K562 (cell line): Measurements from ENCODE around the gene CCDC82. TPM values are rescaled to one million over a fixed set of nuclear protein-coding genes. Genes with fewer than 3 reads are reported as not detected.

Experiments
- BRD9 ChIP-seq: fragments of 450-650 bp; IDR thresholded peaks from 2 replicates; pipeline ENCODE4 v1.6.1; 2018; ENCODE audit warnings: low read depth; ENCODE audit not compliant: partially characterized antibody
- CBFA2T2 ChIP-seq: fragments of 450-650 bp; conservative IDR thresholded peaks from 2 replicates; pipeline ENCODE4 v1.6.1; 2017; ENCODE audit warnings: mild to moderate bottlenecking
- CHCHD3 ChIP-seq: fragments of 250-450 bp; sonication (Bioruptor Pico); IDR thresholded peaks from 2 replicates; pipeline ENCODE4 v2.1.2; 2022; ENCODE audit warnings: mild to moderate bottlenecking
- CHD4 ChIP-seq: fragments of 200-600 bp; sonication (generic); IDR thresholded peaks from 3 replicates; pipeline ENCODE4 v1.6.1; 2012; ENCODE audit warnings: low read depth, mild to moderate bottlenecking, mixed read lengths, low read length, inconsistent platforms; ENCODE audit not compliant: insufficient read depth, insufficient replicate concordance, poor library complexity, severe bottlenecking
- CSDE1 ChIP-seq, 2 experiments: fragments of 450-650 bp; IDR thresholded peaks; 2 replicates each; pipeline ENCODE4 v1.6.1; 2016; ENCODE audit warnings: mild to moderate bottlenecking in 1 of 2
- ERF ChIP-seq: fragments of 450-650 bp; formaldehyde crosslinking; IDR thresholded peaks from 2 replicates; pipeline ENCODE4 v1.4.0; 2020; ENCODE audit warnings: mild to moderate bottlenecking, mixed read lengths
- FIP1L1 ChIP-seq: fragments of 200-400 bp; formaldehyde crosslinking; IDR thresholded peaks from 2 replicates; pipeline ENCODE4 v1.6.1; 2018; ENCODE audit warnings: mild to moderate bottlenecking, low read depth, low read length; ENCODE audit not compliant: poor library complexity, severe bottlenecking
- FOXK2 ChIP-seq, 2 experiments: fragments of 450-650 bp; IDR thresholded peaks in 1 of 2; conservative IDR thresholded peaks in 1 of 2; 2 replicates each; pipeline ENCODE4 v1.6.1; 2016; ENCODE audit warnings: low read depth in 2 of 2, mild to moderate bottlenecking in 1 of 2
- HDAC2 ChIP-seq: fragments of 450-650 bp; IDR thresholded peaks from 2 replicates; pipeline ENCODE4 v1.6.1; 2016; ENCODE audit warnings: mild to moderate bottlenecking
- HNRNPH1 ChIP-seq: fragments of 200-400 bp; formaldehyde crosslinking; optimal IDR thresholded peaks from 2 replicates; pipeline ENCODE3; 2017; ENCODE audit warnings: low read depth, mild to moderate bottlenecking, low read length, moderate library complexity
- HNRNPK ChIP-seq: fragments of 200-400 bp; formaldehyde crosslinking; IDR thresholded peaks from one replicate; pipeline ENCODE4 v1.6.1; 2018; ENCODE audit warnings: mild to moderate bottlenecking, low read depth, low read length; ENCODE audit not compliant: poor library complexity, severe bottlenecking
- HNRNPUL1 ChIP-seq: fragments of 200-400 bp; formaldehyde crosslinking; IDR thresholded peaks from 2 replicates; pipeline ENCODE4 v1.6.1; 2017; ENCODE audit warnings: low read length
- ID3 ChIP-seq, 2 experiments: fragments of 250-450 bp in 1 of 2; fragments of 450-650 bp in 1 of 2; sonication (Bioruptor Pico) in 1 of 2; IDR thresholded peaks; 2 replicates each; pipeline versions ENCODE4 v1.6.1 to v1.8.0; 2016 to 2021; ENCODE audit warnings: mild to moderate bottlenecking in 2 of 2, moderate library complexity in 2 of 2, missing compliant biosample characterization in 1 of 2, missing genetic modification characterization in 1 of 2
- KDM1A ChIP-seq, 2 experiments: fragments of 450-650 bp; IDR thresholded peaks; 2 replicates each; pipeline ENCODE4 v1.6.1; 2016; ENCODE audit warnings: mild to moderate bottlenecking in 2 of 2
- MTA3 ChIP-seq: fragments of 450-650 bp; formaldehyde crosslinking; IDR thresholded peaks from 2 replicates; pipeline ENCODE4 v1.6.1; 2017; ENCODE audit warnings: mild to moderate bottlenecking, borderline replicate concordance
- NFIC ChIP-seq: fragments of 450-650 bp; IDR thresholded peaks from 2 replicates; pipeline ENCODE4 v1.6.1; 2017; ENCODE audit warnings: mild to moderate bottlenecking, inconsistent platforms
- PHF20 ChIP-seq: fragments of 450-650 bp; IDR thresholded peaks from 2 replicates; pipeline ENCODE4 v1.6.1; 2018; ENCODE audit not compliant: partially characterized antibody
- POLR2B ChIP-seq: fragments of 450-650 bp; IDR thresholded peaks from 2 replicates; pipeline ENCODE4 v1.6.1; 2018; ENCODE audit warnings: low read depth; ENCODE audit not compliant: partially characterized antibody
- SAFB2 ChIP-seq: fragments of 200-400 bp; formaldehyde crosslinking; IDR thresholded peaks from 2 replicates; pipeline ENCODE4 v1.6.1; 2018; ENCODE audit warnings: borderline replicate concordance, low read length, low read depth, moderate library complexity; ENCODE audit not compliant: severe bottlenecking
- SNAPC5 ChIP-seq: fragments of 250-450 bp; sonication (Bioruptor Pico); IDR thresholded peaks from 2 replicates; pipeline ENCODE4 v1.8.0; 2021; ENCODE audit warnings: moderate library complexity, mild to moderate bottlenecking, inconsistent platforms
- SP2 ChIP-seq: IDR thresholded peaks from 2 replicates; pipeline ENCODE4 v1.6.1; 2011; ENCODE audit warnings: mild to moderate bottlenecking, low read depth, low read length, moderate library complexity; ENCODE audit not compliant: poor library complexity, severe bottlenecking; ENCODE audit errors: extremely low read depth
- TCF7 ChIP-seq: sonication (generic); IDR thresholded peaks from 2 replicates; pipeline ENCODE4 v1.6.1; 2016; ENCODE audit warnings: antibody characterized with exemption, borderline replicate concordance
- U2AF1 ChIP-seq: fragments of 200-400 bp; formaldehyde crosslinking; optimal IDR thresholded peaks from 2 replicates; pipeline ENCODE3; 2017; ENCODE audit warnings: mild to moderate bottlenecking, low read depth, low read length, moderate library complexity
- ZBTB8A ChIP-seq: fragments of 450-650 bp; IDR thresholded peaks from 2 replicates; pipeline ENCODE4 v1.6.1; 2018; ENCODE audit warnings: mild to moderate bottlenecking, moderate library complexity; ENCODE audit not compliant: partially characterized antibody
- ZNF24 ChIP-seq: fragments of 450-650 bp; IDR thresholded peaks from 2 replicates; pipeline ENCODE4 v1.6.1; 2016
- ZNF445 ChIP-seq: fragments of 250-450 bp; sonication (Bioruptor Pico); IDR thresholded peaks from 2 replicates; pipeline ENCODE4 v1.4.0; 2020; ENCODE audit warnings: low read depth, mild to moderate bottlenecking, moderate library complexity
- ZNF584 ChIP-seq: fragments of 200-800 bp; sonication (Bioruptor generic); IDR thresholded peaks from 2 replicates; pipeline ENCODE4 v1.6.1; 2016; ENCODE audit warnings: low read depth, mild to moderate bottlenecking, missing genetic modification characterization, missing compliant biosample characterization
- ZNF586 ChIP-seq: fragments of 450-650 bp; formaldehyde crosslinking; conservative IDR thresholded peaks from 2 replicates; pipeline ENCODE4 v1.4.0; 2020; ENCODE audit warnings: mild to moderate bottlenecking, moderate library complexity
- ZNF76 ChIP-seq: fragments of 250-450 bp; sonication (Bioruptor Pico); IDR thresholded peaks from 2 replicates; pipeline ENCODE4 v1.4.0; 2020; ENCODE audit warnings: mild to moderate bottlenecking, moderate library complexity, borderline replicate concordance
- polyA plus RNA-seq, 8 experiments: library from polyadenylated mRNA; depleted of rRNA in 4 of 8; stranded (reverse) in 5 of 8; unstranded in 3 of 8; fragments of >200 nt; fragmentation: Nextera tagmentation in 2 of 8; fragmentation: Illumina TruSeq in 1 of 8; extraction: Ambion mirVana in 2 of 8; extraction: Trizol in 1 of 8; gene quantifications; 2 replicates each; pipeline versions ENCODE4 v1.2.1 to v1.2.3, GENCODE V29; 2011 to 2014; ENCODE audit warnings: inconsistent platforms in 1 of 8, missing spikeins in 1 of 8
- total RNA-seq, 7 experiments: library from RNA; depleted of rRNA in 6 of 7; stranded (reverse); fragments of >200 nt in 6 of 7; fragmentation: Illumina TruSeq in 2 of 7; extraction: Trizol in 2 of 7; gene quantifications; 2 replicates each; pipeline versions ENCODE4 v1.2.1 to v1.2.3, GENCODE V29; 2011 to 2021; ENCODE audit warnings: low replicate concordance in 1 of 7
- TF ChIP-seq, protein P1 (sequence below): fragments of 450-650 bp; formaldehyde crosslinking; IDR thresholded peaks from 2 replicates; pipeline ENCODE4 v1.4.0; 2020; ENCODE audit warnings: mild to moderate bottlenecking

CCDC82 gene
- total and polyA plus RNA-seq, 9 of the 15 experiments (the other 6 are each of a cell fraction or from before 2014, with no cell fraction given): 12.5 to 51.3 (median 24.5) TPM

DNA sequence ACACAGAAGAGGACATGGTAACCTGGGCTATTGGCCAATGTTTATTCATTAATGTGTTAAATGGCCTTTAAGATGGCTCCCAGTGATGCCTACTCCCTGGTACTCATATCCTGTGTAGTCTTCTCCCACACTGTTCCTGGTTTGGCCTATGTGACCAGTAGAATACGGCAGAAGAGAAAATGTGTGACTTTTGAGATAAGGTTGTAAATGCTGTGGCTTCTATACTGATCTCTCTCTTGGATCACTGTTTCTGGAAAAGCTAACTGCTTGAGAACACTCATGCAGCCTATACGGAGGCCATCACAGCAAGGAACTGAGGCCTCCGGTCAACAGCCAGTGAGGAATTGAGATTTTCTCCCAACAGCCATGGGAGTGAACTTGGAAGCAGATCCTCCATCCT, 70.9 kb downstream of the CCDC82 start (continued):
- TF ChIP-seq POLR2B (no peak), HDAC2 (0 out of 2 replicates have a peak, but pooled peaks have one; percentile 44), FOXK2 (conservative IDR thresholded peaks at IDR 0.05 in 1 of 2, IDR thresholded peaks at IDR 0.05 in 1 of 2; ENCODE audit: low read depth in 2 of 2) (no peak), SNAPC5 (CRISPR knock-in tag) (no peak), ID3 (CRISPR knock-in tag; IDR thresholded peaks at IDR 0.05) (no peak), ID3 (tag; IDR thresholded peaks at IDR 0.05) (0 out of 2 replicates have a peak, but pooled peaks have one; percentile 32), HNRNPK (no peak), U2AF1 (no peak), ZNF24 (no peak), CHD4 (no peak), SAFB2 (no peak), KDM1A (IDR thresholded peaks at IDR 0.05) (peak; percentile 33 to 52; a peak in 3 of 4 replicates), ZNF445 (CRISPR knock-in tag) (no peak), MTA3 (no peak), FIP1L1 (no peak), CBFA2T2 (peak; percentile 63), ERF (no peak), HNRNPH1 (no peak), TCF7 (no peak), CHCHD3 (CRISPR knock-in tag) (no peak), SP2 (no peak), PHF20 (no peak), ZNF586 (CRISPR knock-in tag) (no peak), ZNF76 (CRISPR knock-in tag) (no peak), NFIC (peak; percentile 46; the same call in 1 of the 2 replicates), ZBTB8A (no peak), HNRNPUL1 (no peak), ZNF584 (no peak), BRD9 (no peak), CSDE1 (IDR thresholded peaks at IDR 0.05) (no peak)
- TF ChIP-seq, protein P1, sequence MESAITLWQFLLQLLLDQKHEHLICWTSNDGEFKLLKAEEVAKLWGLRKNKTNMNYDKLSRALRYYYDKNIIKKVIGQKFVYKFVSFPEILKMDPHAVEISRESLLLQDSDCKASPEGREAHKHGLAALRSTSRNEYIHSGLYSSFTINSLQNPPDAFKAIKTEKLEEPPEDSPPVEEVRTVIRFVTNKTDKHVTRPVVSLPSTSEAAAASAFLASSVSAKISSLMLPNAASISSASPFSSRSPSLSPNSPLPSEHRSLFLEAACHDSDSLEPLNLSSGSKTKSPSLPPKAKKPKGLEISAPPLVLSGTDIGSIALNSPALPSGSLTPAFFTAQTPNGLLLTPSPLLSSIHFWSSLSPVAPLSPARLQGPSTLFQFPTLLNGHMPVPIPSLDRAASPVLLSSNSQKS (CRISPR knock-in tag): no peak
